A673 (cell line): Measurements from ENCODE around the gene PPP1R14B. TPM values are rescaled to one million over a fixed set of nuclear protein-coding genes. Genes with fewer than 3 reads are reported as not detected.
A peak's percentile ranks its signal among the peaks of the same experiment; 100 is the strongest.

Experiments
- BruUV-seq: library from RNA; stranded (reverse); fragments of 400-500 nt; replicated peaks from 2 replicates; lab custom pipeline; 2021; lab: Mats Ljungman, UMichigan
- CTCF ChIA-PET: fragments of 300-600 bp; sonication (Branson Sonifier 250); formaldehyde crosslinking; loops from one replicate; lab custom pipeline; 2022; ENCODE audit warnings: antibody characterized with exemption; lab: Charles Lee
- POLR2A ChIA-PET: fragments of 300-600 bp; sonication (Branson Sonifier 250); formaldehyde crosslinking; loops from one replicate; lab custom pipeline; 2022; ENCODE audit warnings: antibody characterized with exemption; ENCODE audit not compliant: low non-redundant PET; lab: Charles Lee
- DNase-seq: peaks from one replicate; pipeline ENCODE4 v3.0.0-alpha.2; 2015; ENCODE audit warnings: low spot score
- H3K27ac ChIP-seq: fragments of 200-600 bp; sonication (generic); 2 replicates; pipeline ENCODE4 v1.5.1; 2016; ENCODE audit warnings: mixed run types, low read depth, mild to moderate bottlenecking, mixed read lengths, antibody characterized with exemption, low read length; ENCODE audit not compliant: poor library complexity, severe bottlenecking
- H3K27me3 ChIP-seq: fragments of 200-600 bp; sonication (generic); replicated peaks from 2 replicates; pipeline ENCODE4 v1.6.1; 2017; ENCODE audit warnings: mixed run types, low read depth, mild to moderate bottlenecking, mixed read lengths, antibody characterized with exemption, low read length; ENCODE audit not compliant: insufficient read depth, poor library complexity
- H3K36me3 ChIP-seq: fragments of 200-600 bp; sonication (generic); 2 replicates; pipeline ENCODE4 v1.6.1; 2016; ENCODE audit warnings: mixed run types, mild to moderate bottlenecking, mixed read lengths, antibody characterized with exemption, low read length; ENCODE audit not compliant: insufficient read depth, poor library complexity, severe bottlenecking
- H3K4me1 ChIP-seq: fragments of 200-600 bp; sonication (generic); 2 replicates; pipeline ENCODE4 v1.6.1; 2017; ENCODE audit warnings: mixed run types, mild to moderate bottlenecking, mixed read lengths, antibody characterized with exemption, low read length; ENCODE audit not compliant: insufficient read depth, poor library complexity, severe bottlenecking
- H3K4me3 ChIP-seq: fragments of 200-600 bp; sonication (generic); 2 replicates; pipeline ENCODE4 v1.5.1; 2016; ENCODE audit warnings: low read depth, mixed run types, mild to moderate bottlenecking, mixed read lengths, low read length; ENCODE audit not compliant: poor library complexity, severe bottlenecking
- H3K9me3 ChIP-seq: fragments of 200-600 bp; sonication (generic); 2 replicates; pipeline ENCODE4 v1.6.1; 2016; ENCODE audit warnings: mixed run types, low read depth, mild to moderate bottlenecking, mixed read lengths, antibody characterized with exemption, low read length; ENCODE audit not compliant: poor library complexity, severe bottlenecking
- EZH2 ChIP-seq: fragments of 200-600 bp; sonication (generic); IDR thresholded peaks from 2 replicates; pipeline ENCODE4 v1.6.1; 2017; ENCODE audit warnings: borderline replicate concordance, low read depth, mild to moderate bottlenecking, mixed read lengths, antibody characterized with exemption, low read length; ENCODE audit not compliant: poor library complexity, severe bottlenecking
- intact Hi-C: fragments of 100-400 bp; cut with micrococcal nuclease; formaldehyde crosslinking; loops from one replicate; pipeline ENCODE4 v1.10.0; 2022; ENCODE audit not compliant: unreplicated experiment
- total RNA-seq: library from RNA; stranded (reverse); gene quantifications from 2 replicates; pipeline ENCODE4 v1.2.3, GENCODE V29; 2021
- TF ChIP-seq, protein P1 (sequence below): fragments of 300-800, 200-600 bp; sonication (generic); conservative IDR thresholded peaks from 2 replicates; pipeline ENCODE4 v1.5.1; 2017; ENCODE audit warnings: low read depth, mild to moderate bottlenecking, antibody characterized with exemption, low read length, moderate library complexity, mixed read lengths

Gene PPP1R14B
- total RNA-seq, 1 experiment from 2014 or later: 378 TPM

DNA sequence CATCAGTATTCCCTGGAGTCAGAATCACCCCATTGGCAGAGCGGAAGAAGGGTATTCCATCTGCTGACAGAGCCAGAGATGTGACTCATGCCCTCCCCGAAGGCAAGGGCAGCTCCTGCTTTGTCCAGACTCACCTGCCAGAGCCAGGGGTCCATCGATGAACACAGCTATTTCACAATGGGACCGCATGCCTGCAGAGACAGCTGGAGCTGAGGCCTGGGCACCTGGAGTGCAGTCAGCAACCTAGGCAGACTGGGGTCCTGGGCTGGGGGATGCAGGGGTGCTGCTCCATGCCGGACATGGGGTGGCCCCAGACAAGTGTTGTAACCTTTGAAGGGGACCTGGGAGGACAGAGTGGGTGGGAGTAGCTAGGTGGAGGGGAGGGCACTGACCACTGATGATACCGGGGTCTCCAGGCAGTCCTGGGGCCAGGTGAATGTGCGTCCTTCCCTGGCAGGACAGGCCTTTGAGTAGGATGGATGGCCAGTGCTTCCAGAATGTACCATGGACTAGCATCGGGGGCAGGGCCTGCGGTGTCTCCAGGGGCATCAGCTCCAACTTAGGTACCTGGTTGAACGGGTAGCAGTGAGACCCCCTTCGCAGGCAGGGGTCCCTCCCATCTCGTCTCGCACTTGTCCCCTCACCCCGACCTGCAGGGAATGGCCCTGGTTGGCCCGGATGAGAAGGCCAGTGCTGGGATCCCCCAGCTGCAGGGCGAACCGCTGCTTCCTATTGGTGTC is 22.4 kb downstream of the PPP1R14B start:
- peak overlapping the region; percentile 87 for H3K27ac ChIP-seq
- CTCF ChIA-PET: no interaction called here
- no peaks in the 10 kb centered on the region for H3K27me3 ChIP-seq
- peak overlapping the region; percentile 87 for H3K4me3 ChIP-seq
- H3K36me3 ChIP-seq: peaks cover 35% of the 10 kb centered on the region
- H3K9me3 ChIP-seq: no peaks in the 10 kb centered on the region
- POLR2A ChIA-PET: no interaction called here
- TF ChIP-seq, protein P1, sequence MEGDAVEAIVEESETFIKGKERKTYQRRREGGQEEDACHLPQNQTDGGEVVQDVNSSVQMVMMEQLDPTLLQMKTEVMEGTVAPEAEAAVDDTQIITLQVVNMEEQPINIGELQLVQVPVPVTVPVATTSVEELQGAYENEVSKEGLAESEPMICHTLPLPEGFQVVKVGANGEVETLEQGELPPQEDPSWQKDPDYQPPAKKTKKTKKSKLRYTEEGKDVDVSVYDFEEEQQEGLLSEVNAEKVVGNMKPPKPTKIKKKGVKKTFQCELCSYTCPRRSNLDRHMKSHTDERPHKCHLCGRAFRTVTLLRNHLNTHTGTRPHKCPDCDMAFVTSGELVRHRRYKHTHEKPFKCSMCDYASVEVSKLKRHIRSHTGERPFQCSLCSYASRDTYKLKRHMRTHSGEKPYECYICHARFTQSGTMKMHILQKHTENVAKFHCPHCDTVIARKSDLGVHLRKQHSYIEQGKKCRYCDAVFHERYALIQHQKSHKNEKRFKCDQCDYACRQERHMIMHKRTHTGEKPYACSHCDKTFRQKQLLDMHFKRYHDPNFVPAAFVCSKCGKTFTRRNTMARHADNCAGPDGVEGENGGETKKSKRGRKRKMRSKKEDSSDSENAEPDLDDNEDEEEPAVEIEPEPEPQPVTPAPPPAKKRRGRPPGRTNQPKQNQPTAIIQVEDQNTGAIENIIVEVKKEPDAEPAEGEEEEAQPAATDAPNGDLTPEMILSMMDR: no peak
- TF ChIP-seq EZH2: no peak
- peaks cover 16% of the 10 kb centered on the region for H3K4me1 ChIP-seq
- intact Hi-C loops: no loop called here
- no TSS peak for BruUV-seq
- DNase-seq: no peak

- no peaks in the 10 kb centered on the region for H3K9me3 ChIP-seq
- no peak overlapping the region for H3K4me3 ChIP-seq
- H3K27me3 ChIP-seq: no peaks in the 10 kb centered on the region
- no TSS peak for BruUV-seq
- peaks cover 46% of the 10 kb centered on the region for H3K36me3 ChIP-seq
- intact Hi-C loops: no loop called here
- peak overlapping the region; percentile 1 for H3K27ac ChIP-seq
- H3K4me1 ChIP-seq: peaks cover 15% of the 10 kb centered on the region
- ChIA-PET POLR2A (no interaction called here), CTCF (no interaction called here)
- TF ChIP-seq, protein P1: no peak
- TF ChIP-seq EZH2: no peak
- no peak for DNase-seq
Measured at GRCh38 chr11:64223001-64223651, 23.6 kb downstream of the PPP1R14B start.

- Histone ChIP-seq H3K4me1 (peaks cover 15% of the 10 kb centered on the region), H3K27me3 (no peaks in the 10 kb centered on the region), H3K9me3 (no peaks in the 10 kb centered on the region), H3K27ac (peak overlapping the region; percentile 1), H3K36me3 (peaks cover 46% of the 10 kb centered on the region), H3K4me3 (no peak overlapping the region)
- ChIA-PET CTCF (no interaction called here), POLR2A (no interaction called here)
- BruUV-seq: no TSS peak
- TF ChIP-seq EZH2: no peak
- TF ChIP-seq, protein P1: no peak
- intact Hi-C loops: no loop called here
- no peak for DNase-seq
Measured at GRCh38 chr11:64222651-64223000, 24.1 kb downstream of the PPP1R14B start.
